Neural crest cell (in vitro differentiated cells): Measurements from ENCODE around the gene MT4. TPM values are rescaled to one million over a fixed set of nuclear protein-coding genes. Genes with fewer than 3 reads are reported as not detected.
A peak's percentile ranks its signal among the peaks of the same experiment; 100 is the strongest.

ENCODE experiments used
- DNase-seq: peaks from one replicate; pipeline ENCODE4 v3.0.0; 2021; ENCODE audit warnings: low read depth, mixed read lengths, low spot score
- H3K27ac Mint-ChIP-seq: one replicate; pipeline ENCODE4 v1.8.0; 2021; ENCODE audit warnings: mild to moderate bottlenecking, mixed read lengths; ENCODE audit not compliant: unreplicated experiment
- H3K27me3 Mint-ChIP-seq: 2 replicates; pipeline ENCODE4 v1.8.0; 2021; ENCODE audit warnings: low read depth, mild to moderate bottlenecking, mixed read lengths
- H3K36me3 Mint-ChIP-seq: 2 replicates; pipeline ENCODE4 v1.8.0; 2021; ENCODE audit warnings: low read depth, mild to moderate bottlenecking, mixed read lengths
- H3K4me1 Mint-ChIP-seq: 2 replicates; pipeline ENCODE4 v1.8.0; 2021; ENCODE audit warnings: mixed read lengths
- H3K4me3 Mint-ChIP-seq: one replicate; pipeline ENCODE4 v1.8.0; 2021; ENCODE audit warnings: mild to moderate bottlenecking, mixed read lengths
- H3K9me3 Mint-ChIP-seq: 2 replicates; pipeline ENCODE4 v1.8.0; 2021; ENCODE audit warnings: mixed read lengths
- total RNA-seq: library from RNA; stranded (reverse); gene quantifications from 2 replicates; pipeline ENCODE4 v1.2.1, GENCODE V29; 2021
- TF ChIP-seq, protein P1 (sequence below): fragments of 200-600 bp; sonication (generic); conservative IDR thresholded peaks from 2 replicates; pipeline ENCODE4 v1.5.0; 2021; ENCODE audit warnings: antibody characterized with exemption, mild to moderate bottlenecking

The MT4 gene
- total RNA-seq, 1 donor from 2014 or later: not detected

DNA sequence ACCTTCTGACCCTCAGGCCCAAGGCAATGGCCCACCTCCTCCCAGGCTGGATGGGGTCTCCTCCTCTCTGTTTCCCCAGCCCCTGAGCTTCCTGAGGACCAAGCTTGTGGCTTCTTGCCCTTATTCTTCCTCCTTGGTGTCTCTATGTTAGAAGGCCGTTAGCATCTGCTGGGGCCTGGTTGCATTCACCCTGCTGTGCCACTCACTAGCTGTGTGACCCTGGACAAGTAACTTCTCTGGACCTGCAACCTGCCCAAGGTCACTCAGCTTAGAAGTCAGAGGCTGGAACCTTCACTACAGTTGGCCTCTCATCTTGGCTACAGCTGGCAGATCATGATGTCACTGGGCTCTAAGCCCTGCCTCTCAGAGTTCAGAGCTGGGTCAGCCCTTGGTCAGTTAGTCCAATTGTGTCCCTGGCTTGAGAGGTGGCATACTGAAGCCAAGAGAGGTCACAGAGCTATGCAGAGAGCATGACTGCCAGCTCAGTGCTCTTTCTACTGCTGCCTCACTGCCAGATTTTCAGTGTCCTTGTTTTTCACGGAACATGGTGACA lies 46.5 kb downstream of the MT4 start:
- TF ChIP-seq, protein P1, sequence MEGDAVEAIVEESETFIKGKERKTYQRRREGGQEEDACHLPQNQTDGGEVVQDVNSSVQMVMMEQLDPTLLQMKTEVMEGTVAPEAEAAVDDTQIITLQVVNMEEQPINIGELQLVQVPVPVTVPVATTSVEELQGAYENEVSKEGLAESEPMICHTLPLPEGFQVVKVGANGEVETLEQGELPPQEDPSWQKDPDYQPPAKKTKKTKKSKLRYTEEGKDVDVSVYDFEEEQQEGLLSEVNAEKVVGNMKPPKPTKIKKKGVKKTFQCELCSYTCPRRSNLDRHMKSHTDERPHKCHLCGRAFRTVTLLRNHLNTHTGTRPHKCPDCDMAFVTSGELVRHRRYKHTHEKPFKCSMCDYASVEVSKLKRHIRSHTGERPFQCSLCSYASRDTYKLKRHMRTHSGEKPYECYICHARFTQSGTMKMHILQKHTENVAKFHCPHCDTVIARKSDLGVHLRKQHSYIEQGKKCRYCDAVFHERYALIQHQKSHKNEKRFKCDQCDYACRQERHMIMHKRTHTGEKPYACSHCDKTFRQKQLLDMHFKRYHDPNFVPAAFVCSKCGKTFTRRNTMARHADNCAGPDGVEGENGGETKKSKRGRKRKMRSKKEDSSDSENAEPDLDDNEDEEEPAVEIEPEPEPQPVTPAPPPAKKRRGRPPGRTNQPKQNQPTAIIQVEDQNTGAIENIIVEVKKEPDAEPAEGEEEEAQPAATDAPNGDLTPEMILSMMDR: no peak
- no peaks in the 10 kb centered on the region for H3K9me3 Mint-ChIP-seq
- H3K4me3 Mint-ChIP-seq: no peak overlapping the region
- no peaks in the 10 kb centered on the region for H3K36me3 Mint-ChIP-seq
- peaks cover 57% of the 10 kb centered on the region for H3K27me3 Mint-ChIP-seq
- H3K27ac Mint-ChIP-seq: no peak overlapping the region
- no peak for DNase-seq
- peaks cover 42% of the 10 kb centered on the region for H3K4me1 Mint-ChIP-seq

DNA sequence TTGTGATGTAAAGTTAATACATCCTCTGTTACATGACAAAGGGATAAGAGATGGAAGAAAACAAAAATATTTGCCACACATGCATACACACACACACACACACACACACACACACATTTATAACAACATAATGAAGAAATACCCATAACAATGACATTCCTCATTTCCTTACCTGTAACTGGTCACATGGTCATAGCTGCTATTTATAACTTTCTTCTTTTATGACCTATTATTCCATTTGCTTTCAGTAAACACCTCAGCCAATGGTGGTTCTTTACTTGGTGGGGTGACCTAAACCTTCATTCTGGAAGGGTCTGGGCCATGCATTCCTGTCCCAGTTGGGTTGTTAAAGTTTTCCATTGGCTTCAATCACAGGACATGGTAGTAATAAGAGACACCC lies 48.8 kb downstream of the MT4 start:
- Mint-ChIP-seq H3K27ac (no peak overlapping the region), H3K36me3 (no peaks in the 10 kb centered on the region), H3K27me3 (peaks cover 72% of the 10 kb centered on the region), H3K4me1 (peaks cover 33% of the 10 kb centered on the region), H3K9me3 (no peaks in the 10 kb centered on the region), H3K4me3 (no peak overlapping the region)
- TF ChIP-seq, protein P1: no peak
- DNase-seq: no peak

DNA sequence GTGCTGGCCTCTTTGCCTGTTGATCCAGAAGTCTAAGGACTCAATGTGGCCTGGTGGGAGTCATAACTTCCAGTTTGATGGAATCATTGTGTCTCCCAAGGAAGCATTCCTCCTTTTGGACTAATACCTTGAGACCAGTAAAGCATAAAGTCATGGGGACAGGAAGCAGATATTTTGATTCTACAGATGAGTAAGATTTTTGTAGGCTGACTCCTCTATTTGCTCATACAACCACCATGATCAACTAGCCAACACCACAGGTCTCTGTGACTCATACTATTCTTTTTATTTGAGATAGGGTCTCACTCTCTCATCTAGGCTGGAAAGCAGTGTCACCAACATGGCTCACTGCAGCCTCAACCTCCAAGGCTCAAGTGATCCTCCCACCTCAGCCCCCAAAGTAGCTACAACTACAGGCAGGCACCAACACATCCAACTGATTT lies 49.7 kb downstream of the MT4 start:
- Mint-ChIP-seq H3K9me3 (no peaks in the 10 kb centered on the region), H3K27me3 (peaks cover 71% of the 10 kb centered on the region), H3K27ac (no peak overlapping the region), H3K4me3 (no peak overlapping the region), H3K4me1 (peaks cover 24% of the 10 kb centered on the region), H3K36me3 (no peaks in the 10 kb centered on the region)
- TF ChIP-seq, protein P1: no peak
- no peak for DNase-seq

DNA sequence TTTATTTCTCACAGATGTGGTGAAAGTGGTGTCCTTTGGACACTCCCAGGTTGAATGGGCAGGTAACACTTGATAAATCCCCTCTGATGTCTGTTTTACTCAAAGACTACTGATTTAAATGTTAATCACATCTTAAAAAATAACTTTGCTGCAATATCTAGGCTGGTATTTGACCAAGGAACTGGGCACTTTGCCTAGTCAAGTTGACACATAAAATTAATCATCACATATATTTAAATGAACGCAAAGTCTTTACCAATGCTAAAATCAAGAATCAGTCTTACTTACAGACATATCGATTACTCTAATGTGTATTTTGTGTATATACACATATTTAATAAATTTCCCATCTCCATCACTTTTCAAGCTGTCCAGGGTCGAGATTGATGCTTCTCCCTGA lies 50.5 kb downstream of the MT4 start:
- DNase-seq: no peak
- TF ChIP-seq, protein P1: no peak
- H3K36me3 Mint-ChIP-seq: no peaks in the 10 kb centered on the region
- peaks cover 73% of the 10 kb centered on the region for H3K27me3 Mint-ChIP-seq
- H3K27ac Mint-ChIP-seq: no peak overlapping the region
- H3K4me1 Mint-ChIP-seq: peaks cover 18% of the 10 kb centered on the region
- no peak overlapping the region for H3K4me3 Mint-ChIP-seq
- H3K9me3 Mint-ChIP-seq: no peaks in the 10 kb centered on the region

DNA sequence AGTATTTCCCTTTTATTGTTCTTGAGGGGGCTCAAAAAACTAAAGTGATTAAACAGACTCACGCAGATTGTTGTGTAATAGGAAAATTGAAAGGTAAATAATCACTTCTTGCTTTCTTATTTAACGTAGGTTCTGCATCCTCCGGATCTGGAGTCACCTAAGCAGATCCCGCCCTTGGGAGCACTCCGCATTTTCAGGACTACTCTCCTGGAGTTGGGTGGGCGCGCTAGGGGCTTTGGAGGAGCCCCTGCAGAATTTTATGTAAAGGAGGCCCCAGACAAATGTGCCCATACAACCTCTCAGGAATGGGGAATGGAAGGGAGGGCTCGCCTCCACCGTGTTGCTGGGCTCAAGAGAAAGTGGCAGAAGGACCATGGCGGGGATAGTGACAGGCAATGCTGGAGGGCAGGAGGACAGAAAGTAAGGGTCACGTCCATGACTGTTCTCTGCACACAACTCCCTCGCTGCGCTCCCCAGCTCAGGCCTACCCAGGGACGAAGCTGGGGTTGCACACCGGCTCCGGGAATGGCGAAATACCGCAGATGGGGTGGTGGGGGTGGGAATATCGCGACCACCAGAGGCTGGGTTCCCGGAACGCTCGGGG lies 51.8 kb downstream of the MT4 start:
- Mint-ChIP-seq H3K27ac (no peak overlapping the region), H3K27me3 (peaks cover 75% of the 10 kb centered on the region), H3K9me3 (no peaks in the 10 kb centered on the region), H3K4me3 (peak overlapping the region; percentile 41), H3K36me3 (no peaks in the 10 kb centered on the region), H3K4me1 (peaks cover 13% of the 10 kb centered on the region)
- no peak for DNase-seq
- TF ChIP-seq, protein P1: no peak
